Iris pigment epithelial cell (primary cell): ENCODE data around the gene GRIN2A.
"Not testable (repeated sequence)": the region's sequence is repeated elsewhere in the genome, so short reads cannot be mapped to it uniquely, and the experiment has no call there.

Experiments
- DNase-seq: peaks from one replicate; pipeline ENCODE4 v3.0.0-alpha.2; 2011; ENCODE audit warnings: low read depth

Gene GRIN2A

GRCh38 chr16:9911989-9912388 is 270.2 kb downstream of the GRIN2A start:
- DNase-seq, result no peak

DNA sequence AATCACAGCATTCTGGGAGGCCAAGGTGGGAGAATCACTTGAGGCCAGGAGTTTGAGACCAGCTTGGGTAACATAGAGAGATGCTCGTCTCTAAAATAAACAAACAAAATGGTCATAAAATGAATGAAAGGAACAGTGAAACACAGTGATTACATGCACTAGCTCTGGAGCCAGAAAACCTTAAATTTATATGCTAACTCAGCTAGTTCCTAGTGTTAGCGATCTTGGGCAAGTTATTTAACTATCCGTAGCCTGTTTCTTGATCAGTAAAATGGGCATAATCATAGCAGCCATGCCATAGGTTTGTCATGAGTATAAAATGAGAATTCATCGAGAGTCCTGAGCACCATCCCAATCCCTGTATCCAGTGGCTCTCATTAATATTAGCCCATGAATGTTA is 271.0 kb downstream of the GRIN2A start:
- DNase-seq, result no peak

DNA sequence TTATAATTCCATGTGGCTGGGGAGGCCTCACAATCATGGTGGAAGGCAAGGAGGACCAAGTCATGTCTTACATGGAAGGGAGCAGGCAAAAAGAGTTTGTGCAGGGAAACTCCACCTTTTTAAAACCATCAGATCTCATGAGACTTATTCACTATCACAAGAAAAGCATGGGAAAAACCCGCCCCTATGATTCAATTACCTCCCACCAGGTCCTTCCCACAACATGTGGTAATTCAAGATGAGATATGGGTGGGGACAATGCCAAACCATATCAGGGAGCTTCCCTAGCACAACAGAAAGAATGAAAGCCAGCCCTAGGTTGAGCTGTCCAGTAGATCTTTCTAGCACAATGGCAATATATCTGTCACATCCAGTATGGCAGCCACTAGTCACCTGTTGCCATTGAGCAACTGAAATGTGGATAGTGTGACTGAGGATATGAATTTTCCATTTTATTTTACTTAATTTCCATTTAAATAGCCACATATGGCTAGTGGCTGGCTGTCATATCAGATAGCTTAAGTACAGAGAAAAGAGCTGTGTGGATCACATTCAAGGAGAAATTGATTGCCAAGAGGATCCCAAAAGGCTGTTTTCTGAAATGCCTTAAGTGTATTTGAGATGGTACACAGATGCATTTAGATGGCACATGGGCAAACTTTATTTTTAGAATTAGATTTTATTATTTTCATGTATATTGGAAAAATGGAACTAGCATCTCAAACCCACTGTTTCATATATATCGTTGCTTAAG is 273.0 kb downstream of the GRIN2A start:
- DNase-seq, result no peak

DNA sequence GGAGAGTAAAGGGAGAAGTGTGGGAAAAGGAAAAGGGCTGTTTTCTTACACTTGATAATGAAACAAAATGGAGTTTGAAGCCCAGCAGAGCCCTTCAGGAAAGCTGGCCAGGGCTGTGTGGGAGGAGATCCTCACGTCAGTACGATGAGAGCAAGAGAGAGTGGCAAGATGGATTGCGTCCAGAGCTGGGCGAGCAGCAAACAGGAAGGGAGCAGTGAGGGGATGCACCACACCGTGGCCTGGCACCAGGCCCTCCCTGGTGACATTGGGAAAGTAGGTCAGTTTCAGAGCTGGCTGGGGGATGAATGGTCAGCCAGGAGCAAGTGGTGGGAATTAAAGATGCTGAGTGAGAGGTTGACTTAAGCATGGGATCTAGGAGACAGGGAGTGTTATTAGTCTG is 273.6 kb downstream of the GRIN2A start:
- no peak for DNase-seq

GRCh38 chr16:9907752-9908151 is 274.5 kb downstream of the GRIN2A start:
- DNase-seq, result no peak

- DNase-seq, result no peak
Measured at GRCh38 chr16:9906218-9906617, 276.0 kb downstream of the GRIN2A start.

- DNase-seq, result no peak
Measured at GRCh38 chr16:9904526-9904925, 277.7 kb downstream of the GRIN2A start.

DNA sequence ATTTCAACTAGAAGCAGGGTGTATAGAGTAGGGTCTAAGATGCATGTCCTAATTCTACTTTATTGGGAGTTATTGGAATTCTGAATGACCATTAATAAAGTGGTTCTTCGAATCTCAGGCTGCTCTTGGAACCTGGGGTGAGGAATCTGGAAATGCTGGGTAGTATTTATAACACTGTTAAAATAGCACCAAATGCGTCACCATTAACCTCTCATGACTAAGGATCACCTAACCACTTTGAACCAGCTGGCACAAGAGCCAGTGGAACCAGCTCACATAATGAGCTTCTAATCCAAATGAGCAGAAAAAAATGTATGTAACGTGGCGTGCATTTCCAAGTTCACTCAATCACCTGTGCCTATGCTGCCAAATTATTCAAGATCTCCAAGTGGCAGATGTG is 281.7 kb downstream of the GRIN2A start:
- DNase-seq, result no peak

- DNase-seq, result no peak
Measured at GRCh38 chr16:9898555-9898954, 283.7 kb downstream of the GRIN2A start.

DNA sequence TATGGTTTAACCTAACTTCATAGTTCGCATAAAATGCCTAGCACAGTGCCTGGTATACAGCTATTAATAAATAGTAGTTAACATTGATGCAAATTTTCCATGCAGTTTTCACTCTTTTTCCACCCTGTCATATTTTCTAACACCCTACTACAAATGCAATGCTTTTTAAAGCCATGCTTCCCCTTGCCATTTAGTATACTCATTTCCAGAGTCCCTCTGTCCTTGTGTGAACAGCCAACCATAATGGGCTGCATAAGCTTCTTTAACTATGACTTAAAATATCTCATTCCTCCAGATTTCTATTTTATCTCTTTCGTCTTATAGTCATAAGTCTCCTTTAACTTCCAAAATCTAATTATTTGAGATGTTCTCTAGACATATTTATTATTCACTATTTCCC is 284.1 kb downstream of the GRIN2A start:
- no peak for DNase-seq

GRCh38 chr16:9895817-9896216 is 286.4 kb downstream of the GRIN2A start:
- no peak for DNase-seq

DNA sequence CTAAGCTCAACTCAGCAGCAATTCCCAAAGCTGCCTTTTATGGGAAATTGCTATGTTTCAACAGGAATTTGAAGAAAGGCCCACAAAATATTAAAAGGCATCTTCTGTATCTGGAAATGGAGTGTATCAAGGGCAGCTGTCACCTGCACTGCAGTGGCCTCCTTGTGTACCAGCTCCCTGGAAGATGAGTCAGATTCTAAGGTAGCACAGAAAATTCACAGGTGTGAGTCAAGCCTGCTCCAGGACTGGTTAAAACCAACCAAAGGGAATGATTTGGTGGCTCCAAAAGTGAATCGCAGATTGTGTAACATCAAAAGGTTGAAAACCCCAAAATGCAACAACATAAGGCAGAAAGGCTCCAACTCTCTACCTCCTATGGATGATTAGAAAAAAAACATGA is 296.4 kb downstream of the GRIN2A start:
- DNase-seq, result no peak

- no peak for DNase-seq
Measured at GRCh38 chr16:9885467-9885866, 296.8 kb downstream of the GRIN2A start.

- DNase-seq, result not testable (repeated sequence)
Measured at GRCh38 chr16:9875981-9876380, 306.2 kb downstream of the GRIN2A start.

DNA sequence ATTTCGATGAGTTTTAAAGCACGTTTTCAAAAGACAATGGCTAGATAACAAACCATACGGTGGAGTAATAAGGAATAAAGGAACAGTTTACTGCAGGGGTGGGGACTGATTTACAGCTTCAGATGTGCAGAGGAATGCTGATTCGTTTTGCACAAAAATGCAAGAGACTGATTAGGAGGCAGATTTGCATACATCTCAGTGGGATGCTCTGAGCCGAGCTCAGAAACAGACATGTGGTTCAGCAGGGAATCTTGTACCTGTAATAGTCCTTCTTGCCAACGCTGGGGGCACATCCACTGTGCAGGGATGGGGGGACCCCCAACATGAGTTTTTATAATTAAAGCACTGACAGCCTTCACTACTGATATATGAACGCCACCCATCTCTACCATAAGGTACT is 308.0 kb downstream of the GRIN2A start:
- no peak for DNase-seq

- DNase-seq, result no peak
Measured at GRCh38 chr16:9870962-9871361, 311.3 kb downstream of the GRIN2A start.

DNA sequence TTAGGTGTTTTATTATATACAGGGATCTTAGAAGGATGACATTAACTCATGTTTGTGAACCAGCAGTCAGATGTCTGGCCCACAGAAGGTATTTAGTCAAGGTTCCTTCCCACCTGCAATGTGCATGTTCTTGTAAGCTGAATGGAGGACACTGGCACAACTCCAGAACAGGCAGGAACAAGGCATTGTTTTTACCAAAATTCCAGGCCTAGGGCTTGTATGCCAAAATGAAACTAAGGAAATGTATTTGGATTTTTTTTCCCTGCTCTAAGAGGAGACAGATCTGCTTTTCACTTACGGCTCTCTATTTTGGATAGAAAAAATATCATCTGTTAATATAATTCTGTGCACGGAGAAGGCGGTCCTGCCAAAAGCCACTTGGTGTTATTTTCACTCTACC is 312.5 kb downstream of the GRIN2A start:
- DNase-seq, result no peak

DNA sequence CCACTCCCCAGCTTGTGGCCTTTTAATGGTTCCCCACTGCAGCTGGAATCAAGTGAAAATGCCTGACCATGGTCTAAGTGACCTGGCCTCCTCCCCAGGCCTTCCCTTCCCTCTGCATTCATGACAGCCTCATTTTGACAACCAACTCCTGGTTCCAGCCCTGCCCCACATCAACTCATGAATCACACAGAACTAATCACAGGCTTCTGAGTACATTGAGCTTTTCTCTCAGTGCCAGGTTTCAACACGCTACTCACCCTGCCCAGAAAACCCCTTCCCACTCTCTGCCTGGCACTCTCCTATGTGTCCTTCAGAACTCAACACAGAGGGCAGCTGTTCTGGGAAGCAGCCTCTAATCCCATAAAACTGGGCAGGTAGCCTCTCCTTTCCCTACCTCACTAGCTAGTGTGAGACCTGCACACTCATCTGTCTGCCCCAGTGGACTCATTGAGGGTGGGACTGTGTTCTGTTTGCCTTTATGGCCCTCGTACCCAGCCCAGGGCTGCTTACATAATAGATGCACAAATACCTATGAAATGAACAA is 313.6 kb downstream of the GRIN2A start:
- DNase-seq, result no peak

- no peak for DNase-seq
Measured at GRCh38 chr16:9867176-9867575, 315.1 kb downstream of the GRIN2A start.

GRCh38 chr16:9864461-9864860 is 317.8 kb downstream of the GRIN2A start:
- DNase-seq, result no peak

GRCh38 chr16:9862327-9862726 is 319.9 kb downstream of the GRIN2A start:
- DNase-seq, result no peak

- DNase-seq, result no peak
Measured at GRCh38 chr16:9860876-9861275, 321.4 kb downstream of the GRIN2A start.

DNA sequence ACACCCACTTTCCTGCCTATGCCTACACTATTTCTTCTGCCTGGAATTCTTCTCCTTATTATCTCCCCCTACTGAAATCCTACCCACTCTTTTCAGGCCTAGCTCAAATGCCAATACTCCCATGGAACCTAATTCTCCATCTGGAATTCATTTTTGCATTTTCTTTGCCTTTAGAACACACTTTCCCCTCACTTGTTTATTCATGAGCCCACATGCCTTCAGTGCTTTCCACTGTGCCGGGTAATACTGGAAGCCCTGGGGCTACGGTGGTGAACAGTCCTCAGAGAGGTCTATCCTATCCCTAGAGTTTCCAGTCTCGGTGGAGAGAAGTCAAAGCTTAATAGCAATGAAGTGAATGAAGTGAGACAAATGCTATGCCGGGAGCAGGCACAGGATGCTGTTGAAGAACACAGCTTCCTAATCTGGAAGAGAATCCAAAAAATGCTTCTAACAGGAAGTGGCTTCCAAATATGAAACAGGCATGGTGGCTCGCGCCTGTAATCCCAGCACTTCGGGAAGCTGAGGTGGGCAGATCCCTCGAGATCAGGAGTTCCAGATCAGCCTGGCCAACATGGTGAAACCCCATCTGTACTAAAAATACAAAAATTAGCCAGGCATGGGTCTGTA is 322.4 kb downstream of the GRIN2A start:
- no peak for DNase-seq

DNA sequence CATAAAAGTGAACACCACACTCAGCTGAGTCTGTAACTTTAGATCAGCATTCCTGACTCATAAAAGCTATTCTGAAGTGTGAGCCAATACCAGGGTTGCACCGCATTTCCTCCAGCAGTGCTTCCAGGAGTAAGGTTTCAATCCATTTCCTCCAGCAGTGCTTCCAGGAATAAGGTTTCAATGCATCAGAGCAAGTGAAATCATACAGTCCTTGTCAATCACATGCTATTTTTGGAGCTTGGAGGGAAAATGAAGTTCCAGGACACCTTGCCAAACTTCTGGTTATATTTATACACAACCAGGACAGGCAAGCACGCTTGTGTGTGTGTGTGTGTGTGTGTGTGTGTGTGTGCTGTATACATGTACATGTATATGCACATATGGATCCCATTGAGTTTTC is 327.6 kb downstream of the GRIN2A start:
- peak; percentile 76 for DNase-seq
